Ishikawa (cell line): ENCODE measurements around the gene PPIL4.

Experiments used
- CEBPB ChIP-seq: IDR thresholded peaks from 2 replicates; pipeline ENCODE4 v1.6.1; 2012
- CREB1 ChIP-seq: IDR thresholded peaks from 2 replicates; pipeline ENCODE4 v1.6.1; 2012; ENCODE audit warnings: low read depth
- EGR1 ChIP-seq: IDR thresholded peaks from 2 replicates; pipeline ENCODE4 v1.6.1; 2012
- EP300 ChIP-seq: IDR thresholded peaks from 2 replicates; pipeline ENCODE4 v1.6.1; 2012; ENCODE audit warnings: borderline replicate concordance
- FOXM1 ChIP-seq: IDR thresholded peaks from 2 replicates; pipeline ENCODE4 v1.6.1; 2012; ENCODE audit warnings: low read depth, borderline replicate concordance
- NFIC ChIP-seq: IDR thresholded peaks from 2 replicates; pipeline ENCODE4 v1.6.1; 2012
- RAD21 ChIP-seq: IDR thresholded peaks from 2 replicates; pipeline ENCODE4 v1.6.1; 2012; ENCODE audit warnings: low read depth
- TAF1 ChIP-seq: IDR thresholded peaks from 2 replicates; pipeline ENCODE4 v1.6.1; 2012; ENCODE audit warnings: low read depth, mild to moderate bottlenecking
- TCF12 ChIP-seq: IDR thresholded peaks from 2 replicates; pipeline ENCODE4 v1.6.1; 2012; ENCODE audit warnings: low read depth
- TEAD4 ChIP-seq: IDR thresholded peaks from 2 replicates; pipeline ENCODE4 v1.6.1; 2012
- YY1 ChIP-seq: IDR thresholded peaks from 2 replicates; pipeline ENCODE4 v1.6.1; 2012; ENCODE audit warnings: low read depth
- ZBTB7A ChIP-seq: IDR thresholded peaks from 2 replicates; pipeline ENCODE4 v1.6.1; 2012; ENCODE audit warnings: low read depth
- TF ChIP-seq, protein P1 (sequence below): IDR thresholded peaks from 2 replicates; pipeline ENCODE4 v1.6.1; 2012
- TF ChIP-seq, protein P2 (sequence below): IDR thresholded peaks from 2 replicates; pipeline ENCODE4 v1.6.1; 2012; ENCODE audit warnings: low read depth, mild to moderate bottlenecking
- TF ChIP-seq, protein P3 (sequence below): IDR thresholded peaks from 2 replicates; pipeline ENCODE4 v1.6.1; 2012

PPIL4 gene

DNA sequence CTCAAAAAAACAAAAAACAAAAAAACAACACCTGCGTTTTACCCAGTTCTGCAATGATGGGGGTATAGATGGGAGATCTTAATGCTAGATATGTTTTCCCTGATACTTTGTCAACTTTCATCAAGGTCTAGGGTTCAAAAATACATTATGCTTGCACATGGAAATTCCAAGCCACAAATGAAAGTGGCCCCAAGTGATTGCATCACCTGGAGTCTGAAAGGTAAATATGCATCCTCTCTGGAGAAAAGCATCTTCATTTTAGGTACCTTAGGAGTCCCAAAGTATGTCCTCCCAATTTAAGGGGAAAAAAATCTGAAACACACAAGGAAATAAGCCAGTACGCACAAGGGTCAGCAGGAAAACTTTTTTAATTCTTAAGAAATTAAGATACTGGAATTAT lies 48.5 kb downstream of the PPIL4 start:
- no peak for TF ChIP-seq RAD21
- no peak for TF ChIP-seq YY1
- TF ChIP-seq, protein P1, sequence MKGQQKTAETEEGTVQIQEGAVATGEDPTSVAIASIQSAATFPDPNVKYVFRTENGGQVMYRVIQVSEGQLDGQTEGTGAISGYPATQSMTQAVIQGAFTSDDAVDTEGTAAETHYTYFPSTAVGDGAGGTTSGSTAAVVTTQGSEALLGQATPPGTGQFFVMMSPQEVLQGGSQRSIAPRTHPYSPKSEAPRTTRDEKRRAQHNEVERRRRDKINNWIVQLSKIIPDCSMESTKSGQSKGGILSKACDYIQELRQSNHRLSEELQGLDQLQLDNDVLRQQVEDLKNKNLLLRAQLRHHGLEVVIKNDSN: no peak
- no peak for TF ChIP-seq NFIC
- no peak for TF ChIP-seq TCF12
- no peak for TF ChIP-seq EGR1
- TF ChIP-seq TAF1: no peak
- no peak for TF ChIP-seq TEAD4
- TF ChIP-seq CREB1: no peak
- TF ChIP-seq EP300: no peak
- TF ChIP-seq FOXM1: no peak
- TF ChIP-seq, protein P2, sequence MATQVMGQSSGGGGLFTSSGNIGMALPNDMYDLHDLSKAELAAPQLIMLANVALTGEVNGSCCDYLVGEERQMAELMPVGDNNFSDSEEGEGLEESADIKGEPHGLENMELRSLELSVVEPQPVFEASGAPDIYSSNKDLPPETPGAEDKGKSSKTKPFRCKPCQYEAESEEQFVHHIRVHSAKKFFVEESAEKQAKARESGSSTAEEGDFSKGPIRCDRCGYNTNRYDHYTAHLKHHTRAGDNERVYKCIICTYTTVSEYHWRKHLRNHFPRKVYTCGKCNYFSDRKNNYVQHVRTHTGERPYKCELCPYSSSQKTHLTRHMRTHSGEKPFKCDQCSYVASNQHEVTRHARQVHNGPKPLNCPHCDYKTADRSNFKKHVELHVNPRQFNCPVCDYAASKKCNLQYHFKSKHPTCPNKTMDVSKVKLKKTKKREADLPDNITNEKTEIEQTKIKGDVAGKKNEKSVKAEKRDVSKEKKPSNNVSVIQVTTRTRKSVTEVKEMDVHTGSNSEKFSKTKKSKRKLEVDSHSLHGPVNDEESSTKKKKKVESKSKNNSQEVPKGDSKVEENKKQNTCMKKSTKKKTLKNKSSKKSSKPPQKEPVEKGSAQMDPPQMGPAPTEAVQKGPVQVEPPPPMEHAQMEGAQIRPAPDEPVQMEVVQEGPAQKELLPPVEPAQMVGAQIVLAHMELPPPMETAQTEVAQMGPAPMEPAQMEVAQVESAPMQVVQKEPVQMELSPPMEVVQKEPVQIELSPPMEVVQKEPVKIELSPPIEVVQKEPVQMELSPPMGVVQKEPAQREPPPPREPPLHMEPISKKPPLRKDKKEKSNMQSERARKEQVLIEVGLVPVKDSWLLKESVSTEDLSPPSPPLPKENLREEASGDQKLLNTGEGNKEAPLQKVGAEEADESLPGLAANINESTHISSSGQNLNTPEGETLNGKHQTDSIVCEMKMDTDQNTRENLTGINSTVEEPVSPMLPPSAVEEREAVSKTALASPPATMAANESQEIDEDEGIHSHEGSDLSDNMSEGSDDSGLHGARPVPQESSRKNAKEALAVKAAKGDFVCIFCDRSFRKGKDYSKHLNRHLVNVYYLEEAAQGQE: no peak
- TF ChIP-seq ZBTB7A: no peak
- TF ChIP-seq CEBPB: no peak
- TF ChIP-seq, protein P3, sequence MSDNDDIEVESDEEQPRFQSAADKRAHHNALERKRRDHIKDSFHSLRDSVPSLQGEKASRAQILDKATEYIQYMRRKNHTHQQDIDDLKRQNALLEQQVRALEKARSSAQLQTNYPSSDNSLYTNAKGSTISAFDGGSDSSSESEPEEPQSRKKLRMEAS: no peak

DNA sequence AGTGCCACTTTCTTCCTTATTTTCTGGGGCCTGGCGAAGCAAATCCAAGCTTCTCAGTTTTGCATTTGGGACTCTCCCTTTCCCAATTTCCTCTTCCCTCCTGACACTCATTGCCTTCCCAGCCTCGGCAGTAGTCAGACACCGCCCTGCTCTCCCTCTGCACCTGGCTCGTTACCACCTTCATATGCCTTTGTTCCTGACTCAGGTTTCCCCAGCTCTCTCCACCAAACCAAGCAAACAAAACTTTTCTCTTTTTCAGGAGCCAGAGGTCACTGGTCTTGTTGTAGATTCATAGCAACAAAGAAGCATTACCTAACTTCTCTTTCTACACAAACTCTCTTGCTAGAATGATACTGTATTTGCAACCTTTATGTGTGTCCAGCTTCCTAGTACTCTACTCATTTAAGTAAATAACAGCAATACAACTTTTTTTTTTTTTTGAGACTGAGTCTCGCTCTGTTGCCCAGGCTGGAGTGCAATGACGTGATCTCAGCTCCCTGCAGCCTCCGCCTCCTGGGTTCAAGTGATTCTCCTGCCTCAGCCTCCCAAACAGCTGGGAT lies 52.0 kb downstream of the PPIL4 start:
- no peak for TF ChIP-seq FOXM1
- TF ChIP-seq, protein P2: no peak
- TF ChIP-seq, protein P3: no peak
- TF ChIP-seq TCF12: no peak
- no peak for TF ChIP-seq YY1
- no peak for TF ChIP-seq NFIC
- no peak for TF ChIP-seq CREB1
- no peak for TF ChIP-seq RAD21
- TF ChIP-seq CEBPB: no peak
- TF ChIP-seq, protein P1: no peak
- TF ChIP-seq ZBTB7A: no peak

DNA sequence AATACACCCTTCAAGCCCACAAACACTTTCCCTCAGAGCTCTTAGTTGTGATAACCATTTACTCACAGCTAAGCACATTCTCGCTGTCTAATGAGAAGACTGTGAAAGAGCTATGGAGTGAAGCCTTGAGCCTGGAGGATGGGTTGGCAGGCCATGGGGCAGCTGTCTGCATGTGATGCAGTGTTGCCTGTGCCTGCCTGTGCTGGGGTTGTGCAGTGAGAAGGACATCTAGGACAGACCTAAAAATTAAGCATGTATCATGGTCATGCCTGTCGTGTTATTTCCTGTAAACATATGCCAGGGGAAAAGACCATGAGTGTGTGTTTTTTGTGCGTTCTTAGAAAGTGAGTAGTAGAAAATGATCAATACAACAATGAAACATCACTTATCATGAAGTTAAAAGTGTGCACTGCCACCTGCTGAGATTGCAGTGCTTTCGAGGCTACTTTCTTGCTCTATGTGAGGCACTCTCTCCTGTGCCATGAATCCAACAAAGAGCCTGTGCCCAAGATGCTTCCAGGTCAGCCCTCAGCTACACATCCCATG lies 53.0 kb downstream of the PPIL4 start:
- no peak for TF ChIP-seq TAF1
- TF ChIP-seq FOXM1: no peak
- TF ChIP-seq TCF12: no peak
- TF ChIP-seq, protein P1: no peak
- TF ChIP-seq CEBPB: no peak
- no peak for TF ChIP-seq RAD21
- TF ChIP-seq, protein P3: no peak
- no peak for TF ChIP-seq YY1
- TF ChIP-seq CREB1: no peak

DNA sequence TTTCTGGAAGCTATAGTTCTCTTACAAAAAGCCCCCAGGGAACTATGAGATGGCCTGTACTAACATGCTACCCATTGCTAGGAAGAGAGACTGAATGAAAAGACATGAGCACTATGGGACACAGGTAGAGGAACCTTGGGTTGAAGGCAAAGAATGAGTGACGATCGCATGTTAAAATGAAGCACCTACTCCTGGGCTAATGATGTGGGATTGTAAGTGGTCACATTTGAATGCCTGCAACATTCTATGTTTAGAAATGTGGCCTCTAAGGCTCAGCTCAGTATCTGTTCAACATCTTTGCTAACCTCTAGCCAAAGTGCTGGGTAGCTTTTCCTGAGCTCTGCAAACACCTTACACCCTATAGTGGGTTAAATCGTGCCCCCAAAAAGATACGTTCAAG lies 55.9 kb downstream of the PPIL4 start:
- TF ChIP-seq EGR1: no peak
- TF ChIP-seq, protein P1: no peak

DNA sequence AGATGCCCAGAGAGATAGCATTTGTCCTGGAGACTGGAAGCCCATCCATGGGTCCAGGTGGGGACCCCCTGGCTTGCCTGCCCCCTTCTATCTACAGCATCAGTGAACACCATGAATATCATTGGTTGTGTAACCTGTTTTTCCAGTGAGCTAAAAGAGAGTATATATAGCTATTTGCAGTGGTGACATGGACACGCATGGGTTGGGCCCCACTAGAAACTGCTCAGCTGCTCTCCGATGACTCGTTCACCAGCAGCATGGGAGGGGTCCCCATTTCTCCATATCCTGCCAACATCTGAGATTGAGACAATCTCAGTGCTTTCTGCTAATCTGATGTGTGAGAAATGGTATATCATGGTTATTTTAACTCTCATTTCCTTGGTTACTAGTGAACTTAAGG lies 57.0 kb downstream of the PPIL4 start:
- no peak for TF ChIP-seq RAD21
